ENCODE results near the gene SH3D19.

DNA sequence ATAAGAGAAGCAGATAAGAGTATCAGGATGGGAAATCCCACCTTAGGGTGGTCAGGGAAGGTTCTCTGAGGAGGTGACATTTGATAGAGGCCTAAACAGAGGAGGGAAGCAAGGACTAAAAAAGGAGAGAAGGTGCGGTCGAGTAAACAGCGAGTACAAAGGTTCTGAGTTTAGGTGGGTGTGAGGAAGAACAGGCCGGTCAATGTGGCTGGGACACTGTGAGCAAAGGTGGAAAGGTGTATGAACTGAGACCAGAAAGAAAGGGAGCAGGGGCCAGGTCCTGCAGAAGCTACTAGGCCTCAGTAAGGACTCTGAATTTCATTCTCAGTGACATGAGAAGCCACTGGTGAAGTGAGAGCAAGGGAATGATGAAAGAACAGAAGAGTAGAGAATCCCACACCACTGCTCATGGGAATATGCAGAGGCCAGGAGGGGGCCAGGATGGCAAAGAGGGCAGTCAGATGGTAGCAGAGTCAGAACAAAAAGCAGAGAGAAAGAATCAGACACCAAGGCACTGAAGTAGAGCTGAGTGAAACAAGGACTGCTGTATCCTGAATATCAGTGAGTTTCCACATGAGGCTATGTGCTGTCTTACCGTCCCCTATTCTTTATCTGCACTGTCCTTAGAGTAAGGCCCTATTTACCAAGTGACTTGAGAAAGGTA lies 30.4 kb downstream of the SH3D19 start:
- TF ChIP-seq, protein P1, sequence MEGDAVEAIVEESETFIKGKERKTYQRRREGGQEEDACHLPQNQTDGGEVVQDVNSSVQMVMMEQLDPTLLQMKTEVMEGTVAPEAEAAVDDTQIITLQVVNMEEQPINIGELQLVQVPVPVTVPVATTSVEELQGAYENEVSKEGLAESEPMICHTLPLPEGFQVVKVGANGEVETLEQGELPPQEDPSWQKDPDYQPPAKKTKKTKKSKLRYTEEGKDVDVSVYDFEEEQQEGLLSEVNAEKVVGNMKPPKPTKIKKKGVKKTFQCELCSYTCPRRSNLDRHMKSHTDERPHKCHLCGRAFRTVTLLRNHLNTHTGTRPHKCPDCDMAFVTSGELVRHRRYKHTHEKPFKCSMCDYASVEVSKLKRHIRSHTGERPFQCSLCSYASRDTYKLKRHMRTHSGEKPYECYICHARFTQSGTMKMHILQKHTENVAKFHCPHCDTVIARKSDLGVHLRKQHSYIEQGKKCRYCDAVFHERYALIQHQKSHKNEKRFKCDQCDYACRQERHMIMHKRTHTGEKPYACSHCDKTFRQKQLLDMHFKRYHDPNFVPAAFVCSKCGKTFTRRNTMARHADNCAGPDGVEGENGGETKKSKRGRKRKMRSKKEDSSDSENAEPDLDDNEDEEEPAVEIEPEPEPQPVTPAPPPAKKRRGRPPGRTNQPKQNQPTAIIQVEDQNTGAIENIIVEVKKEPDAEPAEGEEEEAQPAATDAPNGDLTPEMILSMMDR (conservative IDR thresholded peaks at IDR 0.05), result no peak
- no peak for TF ChIP-seq EZH2 (IDR thresholded peaks at IDR 0.05; ENCODE audit: low read depth)

Measured in PC-9 (cell line).